ENCODE measurements around the gene ETFA.
"Not testable (repeated sequence)": the region's sequence is repeated elsewhere in the genome, so short reads cannot be mapped to it uniquely, and the experiment has no call there.

The ETFA gene

DNA sequence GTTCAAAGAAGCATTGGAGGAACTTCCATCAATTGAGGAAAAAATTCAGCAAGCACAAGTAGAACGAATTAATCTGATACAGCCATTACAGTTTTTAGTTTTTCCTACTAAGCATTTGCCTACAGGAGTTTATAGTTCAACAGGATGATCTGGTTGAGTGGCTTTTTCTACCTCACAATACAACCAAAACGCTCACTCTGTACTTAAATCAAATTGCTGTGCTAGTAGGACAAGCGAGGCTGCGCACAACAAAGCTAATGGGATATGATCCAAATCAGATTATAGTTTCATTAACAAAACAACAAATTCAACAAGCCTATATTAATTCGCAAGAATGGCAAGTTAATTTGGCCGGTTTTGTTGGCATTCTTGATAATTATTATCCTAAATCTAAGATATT lies 44.2 kb downstream of the ETFA start:
- no peak for DNase-seq

DNA sequence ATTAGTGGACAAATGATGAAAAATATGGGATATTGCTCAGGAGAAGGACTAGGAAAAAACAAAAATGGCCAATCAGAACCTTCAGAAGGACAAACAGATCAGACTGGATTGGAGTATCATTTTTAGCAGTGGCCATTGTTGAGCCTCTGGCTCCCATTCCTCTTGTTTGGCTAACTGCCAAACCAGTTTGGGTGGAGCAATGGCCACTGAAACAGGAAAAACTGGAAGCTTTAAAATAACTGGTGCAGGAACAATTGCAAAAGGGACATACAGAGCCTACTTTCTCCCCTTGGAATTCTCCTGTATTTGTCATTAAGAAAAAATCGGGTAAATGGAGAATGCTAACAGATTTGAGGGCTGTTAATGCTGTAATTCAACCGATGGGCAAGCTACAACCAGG lies 45.5 kb downstream of the ETFA start:
- not testable (repeated sequence) for DNase-seq

DNA sequence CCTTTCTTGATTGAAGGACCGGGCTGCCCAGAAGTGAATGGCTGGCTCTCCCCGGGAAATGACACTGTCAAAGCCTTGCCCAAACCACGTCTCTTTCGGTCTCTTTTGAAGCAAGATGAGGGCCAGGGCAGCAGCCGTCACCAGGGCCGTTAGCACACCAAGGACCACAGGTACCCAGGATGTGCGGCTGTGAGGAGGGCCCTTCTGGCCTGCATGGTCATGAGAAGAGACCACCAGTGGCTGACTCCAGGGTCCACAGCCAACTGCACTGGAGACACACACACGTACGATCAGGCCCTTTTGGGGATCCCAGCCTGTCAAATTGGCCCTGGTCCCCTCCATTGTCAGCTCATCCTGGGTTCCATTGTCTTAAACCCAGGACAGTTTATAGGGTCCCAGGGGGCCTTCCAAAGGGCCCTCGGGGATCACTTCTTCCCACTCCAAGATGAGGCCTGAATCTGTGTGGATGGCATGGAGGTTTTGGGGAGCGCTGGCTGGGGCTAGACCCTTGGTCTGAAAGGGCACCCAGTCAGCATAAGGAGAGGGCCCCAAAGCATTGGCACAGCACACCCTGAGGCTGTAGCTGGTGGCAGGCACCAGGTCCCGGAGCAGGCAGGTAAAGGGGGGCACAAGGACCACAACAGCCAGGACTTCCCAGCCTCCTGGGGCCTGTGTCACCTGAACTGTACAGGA lies 50.9 kb downstream of the ETFA start:
- no peak for DNase-seq

DNA sequence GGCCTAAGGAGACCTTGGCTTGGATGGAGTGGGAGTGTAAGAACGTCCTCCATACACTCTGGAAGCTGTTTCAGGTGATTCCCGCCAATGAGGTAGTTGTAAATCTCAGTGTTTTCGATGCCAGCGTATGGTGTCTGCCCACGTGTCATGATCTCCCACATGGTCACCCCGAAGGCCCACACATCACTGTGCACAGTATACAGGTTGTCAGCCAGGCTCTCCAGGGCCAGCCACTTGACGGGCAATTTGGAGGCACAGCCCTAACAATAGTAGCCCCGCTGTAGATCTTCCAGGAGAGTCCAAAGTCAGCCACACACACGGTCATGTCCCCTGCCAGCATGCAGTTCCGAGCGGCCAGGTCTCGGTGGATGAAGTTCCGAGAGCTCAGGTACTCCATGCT lies 51.9 kb downstream of the ETFA start:
- no peak for DNase-seq

DNA sequence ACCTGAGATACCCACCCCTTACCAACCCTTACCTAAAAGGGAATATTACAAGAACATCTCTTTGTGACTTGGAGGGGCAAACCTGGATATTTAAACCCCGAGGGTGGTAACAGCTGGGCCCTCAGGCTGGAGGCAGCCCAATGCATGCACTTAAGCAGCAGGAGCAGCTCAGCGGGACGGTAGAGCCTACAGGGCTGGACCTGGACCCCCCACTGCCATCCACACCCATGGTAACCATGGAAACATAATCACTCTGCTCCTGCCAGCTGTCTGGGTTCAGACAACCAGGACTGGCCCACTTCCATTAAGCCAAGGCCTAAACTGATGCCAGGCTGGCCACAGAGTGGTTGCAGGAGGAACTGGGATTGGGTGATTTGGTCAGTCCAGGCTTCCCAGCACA lies 52.8 kb downstream of the ETFA start:
- DNase-seq = peak; percentile 21

DNA sequence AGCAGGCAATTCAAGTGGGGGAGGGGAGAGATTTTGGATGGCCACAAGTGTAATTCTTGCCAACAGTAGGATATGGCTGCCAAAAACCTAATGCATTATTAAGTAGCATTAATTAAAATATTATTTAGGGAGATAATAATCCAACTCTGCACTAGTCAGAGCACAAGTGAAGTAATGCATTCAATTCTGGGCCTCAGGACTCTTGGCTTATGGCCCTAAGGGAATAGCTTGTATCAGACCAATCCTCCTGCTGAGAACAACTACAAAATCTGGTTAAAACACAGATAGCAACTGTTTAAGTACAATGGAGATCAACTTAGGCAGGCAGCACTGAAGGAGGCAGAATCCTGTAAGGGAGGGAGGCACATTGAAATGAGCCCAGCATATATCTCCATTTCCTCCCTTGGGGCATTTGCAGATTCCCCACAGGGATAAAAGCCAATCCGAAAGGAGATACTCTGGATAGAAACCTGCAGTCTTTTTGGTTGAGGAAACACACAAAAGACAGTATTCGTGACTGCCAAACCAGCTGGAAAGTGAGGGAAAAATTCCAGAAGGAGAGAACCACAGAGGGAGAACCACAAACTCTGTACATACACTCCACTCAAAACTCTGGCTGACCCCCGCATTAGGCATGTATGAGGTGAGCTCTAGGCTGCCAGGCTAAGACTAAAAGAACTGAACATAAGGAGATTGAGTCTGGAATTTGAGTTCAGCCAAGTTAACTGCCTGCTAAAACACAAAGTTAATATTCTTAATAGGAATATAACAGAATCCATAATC lies 57.4 kb downstream of the ETFA start:
- DNase-seq = peak; percentile 63

DNA sequence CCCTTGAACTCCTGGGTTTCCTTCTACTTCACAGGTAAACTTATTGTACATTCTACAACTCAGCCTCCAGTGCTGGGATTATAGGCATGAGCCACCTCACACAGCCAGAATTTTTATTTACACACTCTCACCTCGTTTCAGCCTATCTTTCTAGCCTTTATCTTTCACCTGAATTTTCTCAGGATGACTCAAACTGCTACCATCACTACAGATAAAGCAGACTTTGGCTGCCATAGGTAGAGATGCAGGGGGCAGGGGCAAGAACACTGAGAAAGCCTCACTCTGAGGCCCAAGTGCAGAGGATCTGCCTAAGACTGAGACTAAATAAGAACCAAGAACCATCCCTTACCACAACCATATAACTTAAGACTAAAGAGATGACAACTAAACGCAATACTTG lies 59.0 kb downstream of the ETFA start:
- no peak for DNase-seq

DNA sequence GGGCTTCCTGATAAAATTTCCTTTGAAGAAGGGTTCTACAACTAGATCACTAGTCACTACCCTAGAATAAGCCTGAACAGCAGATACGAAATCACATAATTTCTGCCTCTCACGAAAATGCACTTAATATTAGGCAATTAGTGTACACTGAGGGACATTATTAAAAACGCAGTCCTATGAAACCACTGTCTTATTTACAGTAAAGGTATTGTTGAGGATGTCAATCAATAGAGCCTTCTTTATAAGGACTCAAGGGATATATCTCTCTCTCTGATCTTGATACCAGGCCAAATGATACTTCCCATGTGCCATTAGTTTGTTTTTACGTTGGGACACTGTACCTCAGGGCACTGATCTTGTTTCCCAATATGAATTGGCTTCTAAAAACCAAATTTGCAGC lies 59.6 kb downstream of the ETFA start:
- DNase-seq = no peak

DNA sequence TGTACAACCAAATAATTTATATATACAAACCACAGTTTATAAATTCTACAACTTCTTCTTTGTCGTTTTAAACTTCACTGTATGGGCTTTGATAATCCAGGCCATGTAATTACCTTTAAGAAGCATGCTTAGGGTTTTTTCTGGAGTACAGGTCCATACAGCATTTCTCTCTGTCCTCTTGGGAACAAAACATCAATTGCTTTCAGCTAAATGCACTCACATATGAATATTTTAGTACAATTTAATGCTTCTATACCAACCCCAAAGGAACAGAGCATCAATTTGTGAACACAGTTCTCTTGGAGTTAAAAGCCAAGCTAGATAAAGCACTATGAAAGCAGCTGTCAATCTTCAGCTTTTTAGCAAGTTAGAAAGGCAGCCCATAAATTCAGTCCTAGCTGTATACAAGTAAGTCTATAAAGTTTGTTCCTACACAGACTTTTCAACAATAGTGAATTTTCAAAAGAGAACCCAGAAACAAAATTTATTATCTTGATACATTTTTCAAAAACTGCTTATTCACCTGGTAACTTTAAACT lies 66.1 kb downstream of the ETFA start:
- no peak for DNase-seq

DNA sequence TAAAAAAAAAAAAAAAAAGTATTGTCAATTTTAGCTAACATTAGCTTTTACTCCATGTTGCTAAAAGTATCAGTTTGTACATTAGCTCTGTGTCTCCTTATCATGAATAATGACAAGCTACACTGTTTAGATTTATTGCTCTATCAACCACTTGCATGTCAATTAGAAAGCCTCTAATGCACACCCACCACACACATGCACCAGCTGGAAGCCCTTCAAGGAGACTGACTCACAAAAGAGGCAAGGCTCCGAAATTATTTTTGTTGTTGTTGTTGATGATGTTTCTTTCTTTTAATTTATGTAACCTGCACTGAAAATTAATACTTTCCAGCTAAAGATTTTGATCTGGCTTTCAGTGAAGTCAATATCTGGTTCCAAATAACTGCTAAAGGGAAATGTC lies 71.5 kb downstream of the ETFA start:
- peak; percentile 6 for DNase-seq

DNA sequence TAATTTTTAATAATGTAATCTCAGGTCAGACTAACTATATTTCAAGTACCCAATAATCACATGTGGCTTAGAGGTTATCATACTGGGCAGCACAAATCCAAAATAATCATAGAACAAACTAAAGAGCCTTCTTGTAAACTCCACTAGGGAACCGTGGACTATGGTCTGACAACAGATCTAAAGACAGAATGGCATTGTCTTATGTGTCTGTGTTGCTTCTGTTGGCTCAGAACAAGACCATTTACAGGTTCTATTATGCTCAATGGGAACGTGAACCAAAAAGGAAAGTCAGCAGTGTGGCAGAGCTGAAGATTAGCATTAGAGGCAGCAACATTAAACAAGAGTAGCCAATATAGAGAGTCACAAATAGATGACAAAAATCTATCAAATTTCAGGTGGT lies 74.9 kb downstream of the ETFA start:
- no peak for DNase-seq

DNA sequence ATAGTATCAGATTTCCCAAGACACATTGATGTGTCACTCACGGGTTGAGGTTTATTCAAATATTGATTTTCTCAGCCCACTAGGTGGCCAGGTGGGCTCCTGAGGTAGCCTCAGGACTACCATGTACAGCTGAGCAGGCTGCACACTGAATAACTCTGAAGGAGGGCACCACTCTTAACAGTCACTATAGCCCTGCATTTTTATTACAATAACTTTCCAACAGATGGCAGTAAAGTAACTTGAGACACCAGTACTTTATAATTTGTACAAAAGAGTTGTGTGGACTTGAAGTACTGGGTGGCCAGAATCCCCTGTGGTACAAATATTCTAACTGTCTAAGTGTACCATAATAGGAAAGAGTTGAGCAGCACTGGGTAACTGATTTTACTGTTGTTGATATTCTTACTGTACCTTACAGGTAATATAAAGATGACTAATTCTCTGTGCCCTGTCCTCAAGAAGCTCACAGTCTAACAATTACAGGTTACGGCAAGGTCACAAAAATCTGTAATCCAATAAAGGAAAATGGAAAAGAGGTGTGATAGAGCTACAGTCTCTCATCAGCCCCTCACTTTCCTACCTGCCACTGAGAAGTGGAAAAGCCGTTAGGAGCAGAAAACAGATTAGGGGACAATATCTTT lies 76.0 kb downstream of the ETFA start:
- peak; percentile 16 for DNase-seq

DNA sequence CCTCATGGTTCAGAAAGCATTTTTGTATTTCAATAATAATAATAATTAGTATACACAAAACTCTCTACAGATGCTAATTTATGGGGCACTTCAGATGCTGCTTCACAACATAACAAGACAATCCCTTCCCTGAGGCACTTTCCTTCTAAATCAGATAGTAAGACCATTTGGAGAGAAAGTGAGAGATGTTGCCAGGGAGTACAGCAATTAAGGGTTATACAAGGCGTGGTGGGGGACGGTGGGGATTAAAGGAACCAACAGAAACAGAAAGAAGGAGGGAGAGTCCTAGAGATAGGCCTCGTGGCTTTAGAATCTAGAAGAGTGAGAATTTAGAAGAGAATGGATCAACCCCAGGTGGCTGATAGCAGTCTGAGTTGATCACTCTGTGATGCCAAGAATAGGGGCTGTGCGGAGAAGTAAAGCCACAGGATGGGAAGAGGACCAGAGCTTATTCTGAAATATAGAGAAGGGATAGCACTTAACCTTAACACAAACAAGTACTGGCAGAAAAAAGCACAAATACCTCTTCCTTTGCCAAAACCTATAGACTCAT lies 76.9 kb downstream of the ETFA start:
- no peak for DNase-seq

DNA sequence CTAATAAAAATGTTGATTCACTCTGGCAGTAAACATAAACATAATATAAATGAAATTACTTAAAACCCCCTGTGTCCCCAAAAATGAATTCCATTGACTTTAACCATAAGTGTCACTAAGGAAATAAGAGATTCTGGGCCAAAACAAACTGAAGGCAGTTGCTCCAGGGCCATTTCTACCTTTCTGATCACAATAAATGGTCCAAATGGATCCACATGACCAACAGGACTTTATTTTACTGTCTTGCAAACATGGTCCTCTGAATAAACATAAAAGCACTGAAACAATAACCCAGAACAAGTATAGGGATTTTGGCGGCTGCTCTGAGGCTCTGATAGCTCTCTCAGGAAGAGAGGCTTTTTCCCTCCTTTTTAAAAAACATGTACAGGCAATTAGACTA lies 77.3 kb downstream of the ETFA start:
- DNase-seq = no peak

DNA sequence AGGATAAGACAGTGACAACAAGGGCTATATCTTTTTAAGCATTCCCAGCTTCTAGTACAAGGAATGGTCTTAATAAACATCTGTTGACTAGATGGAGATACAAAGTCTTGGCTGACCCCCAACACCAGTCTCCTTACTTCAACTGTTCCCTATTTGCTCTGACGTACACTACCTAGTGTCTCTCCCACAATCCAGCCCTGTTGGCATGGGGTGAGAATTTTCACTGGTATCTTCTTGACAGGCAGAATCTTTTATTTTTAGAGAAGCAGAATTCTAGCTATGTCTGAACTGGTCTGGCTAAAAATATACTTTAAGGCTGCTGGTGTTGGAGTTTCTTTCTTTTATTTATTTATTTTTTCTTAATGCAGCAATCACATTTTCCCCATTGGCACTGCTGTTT lies 82.0 kb downstream of the ETFA start:
- no peak for DNase-seq

DNA sequence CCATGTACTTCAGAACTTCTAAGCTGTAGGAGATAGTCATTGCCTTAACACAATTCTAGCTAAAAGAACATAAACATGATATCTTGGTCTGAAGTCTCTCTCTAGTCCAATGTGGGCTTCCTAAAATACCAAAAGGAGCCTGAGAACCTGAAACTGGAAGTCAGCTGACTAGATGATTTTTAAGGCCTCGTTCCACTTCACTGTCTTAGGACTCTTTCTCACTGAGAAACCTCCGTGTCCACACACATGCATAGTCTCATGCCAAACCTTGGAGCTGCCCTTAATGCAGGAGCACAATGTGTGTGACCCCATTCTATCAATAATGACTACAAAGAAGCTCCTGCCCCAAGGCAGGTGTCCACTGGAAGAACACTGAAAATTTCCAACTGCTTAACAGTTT lies 87.7 kb downstream of the ETFA start:
- no peak for DNase-seq

DNA sequence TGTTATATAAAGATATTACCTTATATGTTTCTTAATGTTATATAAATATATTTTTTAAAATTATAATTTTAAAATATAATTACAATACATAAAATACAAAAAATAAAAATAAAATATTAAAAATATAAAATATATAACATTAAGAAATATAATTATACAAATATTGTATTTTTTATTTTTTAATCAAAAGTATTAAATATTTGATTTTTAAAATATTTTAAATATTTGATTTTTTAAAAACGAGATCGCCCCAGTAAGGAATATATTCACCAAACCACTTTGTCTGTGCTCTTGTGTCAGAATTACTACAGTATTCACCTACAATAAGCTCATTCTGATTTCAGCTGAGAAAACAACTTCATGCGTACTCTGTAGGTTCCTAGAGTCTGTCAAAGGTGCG lies 89.1 kb downstream of the ETFA start:
- DNase-seq = no peak

DNA sequence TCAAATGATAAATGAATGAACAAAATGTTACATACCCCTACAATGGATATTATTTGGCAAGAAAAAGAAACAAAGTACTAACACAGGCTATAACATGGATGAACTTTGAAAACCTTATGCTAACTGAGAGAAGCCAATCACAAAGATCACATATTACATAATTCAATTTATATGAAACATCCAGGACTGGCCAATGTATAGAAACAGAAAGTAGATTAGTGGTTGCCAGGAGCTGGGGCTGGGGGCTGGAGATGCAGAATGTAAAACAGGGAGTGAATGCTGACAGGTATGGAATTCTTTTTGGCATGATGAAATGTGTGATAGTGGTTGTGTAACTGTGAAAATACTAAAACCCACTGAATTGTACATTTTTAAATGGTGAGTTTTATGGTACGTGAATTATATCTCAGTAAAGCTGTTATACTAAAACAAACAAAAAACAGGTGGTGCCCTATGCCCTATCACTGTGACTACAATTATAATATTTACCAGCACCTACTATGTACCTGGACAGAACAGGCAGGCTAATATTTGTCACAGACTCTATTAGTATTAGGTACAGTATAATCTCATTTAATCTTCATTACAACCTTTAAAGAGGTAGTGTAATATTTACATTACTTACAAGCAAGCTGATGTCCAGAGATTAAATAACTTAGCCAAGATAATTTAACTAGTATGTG lies 90.0 kb downstream of the ETFA start:
- no peak for DNase-seq

DNA sequence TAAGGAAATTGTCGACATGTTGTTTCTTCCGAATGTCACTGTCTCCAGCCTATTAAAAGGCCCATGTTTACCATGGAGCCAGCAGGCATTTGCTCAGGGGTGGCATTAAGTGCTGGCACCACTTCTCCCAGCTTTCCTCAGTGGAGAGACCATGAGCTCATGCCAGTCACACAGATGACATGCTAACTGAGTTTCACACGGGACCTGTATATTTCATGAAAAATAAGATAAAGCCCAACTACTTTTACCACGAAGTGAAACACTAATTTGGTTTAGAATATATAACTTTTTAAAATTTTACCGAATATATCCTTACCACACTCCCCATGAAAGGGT lies 93.4 kb downstream of the ETFA start:
- no peak for DNase-seq

DNA sequence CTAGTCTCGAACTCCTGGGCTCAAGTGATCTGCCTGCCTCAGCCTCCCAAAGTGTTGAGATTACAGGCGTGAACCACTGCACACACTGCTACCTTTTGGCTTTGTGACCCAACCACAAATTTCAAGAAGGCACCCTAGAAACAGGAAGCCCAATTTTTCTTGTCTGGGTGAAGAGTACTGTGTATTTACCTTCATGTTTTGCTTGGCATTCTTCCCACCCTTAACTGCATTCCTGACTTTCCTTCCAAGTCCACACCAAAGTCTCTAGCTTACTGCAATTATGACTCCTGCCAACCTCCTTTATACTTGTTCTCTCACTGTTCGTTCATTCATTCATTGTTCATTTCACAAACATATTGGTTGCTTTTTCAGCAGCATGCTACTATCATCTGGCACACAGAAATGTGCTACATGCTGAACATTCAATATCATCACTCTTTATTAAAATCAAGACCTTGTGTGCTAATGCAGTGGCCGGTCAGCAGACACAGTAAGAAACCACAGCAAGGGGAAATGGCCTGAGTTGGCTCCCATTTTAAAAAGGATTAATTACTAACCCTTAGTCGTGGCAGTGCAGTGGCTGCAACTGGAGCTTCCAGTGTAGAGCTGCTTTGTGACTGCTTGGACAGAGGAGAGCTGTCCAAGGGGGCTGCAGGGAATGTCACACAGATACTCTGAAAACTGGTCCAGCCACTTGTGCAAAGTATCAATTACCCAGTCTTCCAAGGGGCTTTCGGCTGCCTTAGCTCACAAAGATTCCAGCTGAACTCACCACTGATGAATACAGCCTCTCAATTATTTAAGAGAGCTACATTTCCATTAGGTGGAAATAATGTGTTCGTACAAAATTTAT lies 94.0 kb downstream of the ETFA start:
- peak; percentile 31 for DNase-seq

DNA sequence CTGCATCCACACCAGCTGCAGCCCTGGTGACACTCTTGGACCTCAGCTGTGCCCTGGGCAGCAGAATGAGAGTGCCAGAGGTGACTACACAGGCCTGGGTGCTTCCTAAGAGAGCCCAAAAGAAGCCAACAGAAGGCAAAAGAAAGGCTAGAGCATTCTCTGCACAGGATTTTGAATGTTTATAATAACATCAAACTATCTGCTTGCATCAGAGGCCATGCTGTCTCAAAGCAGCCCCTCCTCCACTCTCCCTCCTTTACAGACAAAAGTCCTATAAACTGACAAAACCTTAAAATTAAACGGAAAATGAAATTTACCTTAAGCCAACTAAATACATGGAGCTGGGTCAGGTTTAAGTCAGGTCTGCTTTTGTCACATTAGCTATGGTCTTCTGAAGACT lies 95.6 kb downstream of the ETFA start:
- DNase-seq = no peak

DNA sequence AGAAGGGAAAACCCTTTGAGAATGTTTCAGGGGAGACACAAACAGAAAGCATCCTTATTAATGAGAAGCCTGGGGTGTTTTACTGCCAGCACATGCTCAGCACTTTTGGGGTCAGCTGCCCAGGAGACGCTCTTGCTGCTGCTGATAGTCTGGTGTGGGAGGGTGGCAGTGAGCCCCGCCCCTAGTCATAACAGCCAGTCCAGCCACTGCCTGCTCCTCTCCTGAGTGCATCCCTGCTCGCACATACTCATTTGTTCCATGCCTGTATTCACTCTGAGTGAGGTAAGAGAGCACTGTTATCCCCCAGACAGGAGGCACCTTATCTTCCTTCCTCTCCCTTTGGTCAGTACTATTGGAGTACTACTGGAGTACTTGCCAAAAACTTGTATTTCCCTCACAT lies 101.3 kb downstream of the ETFA start:
- no peak for DNase-seq

Measured in NCI-H446 treated with DMSO at 0.1 percent for 48 hours (cell line).